NCI-H2196 (cell line): ENCODE results near the gene FGD6.
A peak's percentile ranks its signal among the peaks of the same experiment; 100 is the strongest.
"Not testable (repeated sequence)": the region's sequence is repeated elsewhere in the genome, so short reads cannot be mapped to it uniquely, and the experiment has no call there.

ENCODE experiments used
- DNase-seq: peaks from one replicate; lab custom pipeline; 2025; ENCODE audit not compliant: unreplicated experiment; lab: John Stamatoyannopoulos, UW

The FGD6 gene

GRCh38 chr12:95217377-95218149, at the start of gene FGD6, which contains the start of gene VEZT:
Gene FGD6, minus strand, starts transcription at chr12:95217467. Its CDS starts 227 bp downstream, at chr12:95217240.
Gene VEZT, plus strand, starts transcription at chr12:95217807. Its CDS starts 44 bp downstream, at chr12:95217851.
- peak; percentile 99 for DNase-seq

GRCh38 chr12:95266254-95266653, 49.0 kb upstream of the FGD6 start:
- no peak for DNase-seq

GRCh38 chr12:95265765-95266164, 48.5 kb upstream of the FGD6 start:
- no peak for DNase-seq

GRCh38 chr12:95262808-95263207, 45.5 kb upstream of the FGD6 start:
- peak; percentile 42 for DNase-seq

- no peak for DNase-seq
Measured at GRCh38 chr12:95261109-95261508, 43.8 kb upstream of the FGD6 start.

- peak; percentile 22 for DNase-seq
Measured at GRCh38 chr12:95259368-95259767, 42.1 kb upstream of the FGD6 start.

- no peak for DNase-seq
Measured at GRCh38 chr12:95258803-95259202, 41.5 kb upstream of the FGD6 start.

GRCh38 chr12:95258151-95258550, 40.9 kb upstream of the FGD6 start:
- DNase-seq = no peak

GRCh38 chr12:95257541-95257940, 40.3 kb upstream of the FGD6 start:
- DNase-seq = no peak

GRCh38 chr12:95253386-95253785, 36.1 kb upstream of the FGD6 start:
- DNase-seq = no peak

GRCh38 chr12:95248604-95249360, 31.5 kb upstream of the FGD6 start:
- no peak for DNase-seq

GRCh38 chr12:95248095-95248494, 30.8 kb upstream of the FGD6 start:
- DNase-seq = no peak

- DNase-seq = no peak
Measured at GRCh38 chr12:95244350-95244749, 27.1 kb upstream of the FGD6 start.

- DNase-seq = no peak
Measured at GRCh38 chr12:95243497-95244183, 26.4 kb upstream of the FGD6 start.

GRCh38 chr12:95241761-95242506, 24.7 kb upstream of the FGD6 start:
- no peak for DNase-seq

- DNase-seq = not testable (repeated sequence)
Measured at GRCh38 chr12:95241138-95241537, 23.9 kb upstream of the FGD6 start.

- no peak for DNase-seq
Measured at GRCh38 chr12:95240556-95240955, 23.3 kb upstream of the FGD6 start.

GRCh38 chr12:95239835-95240234, 22.6 kb upstream of the FGD6 start:
- not testable (repeated sequence) for DNase-seq

GRCh38 chr12:95239216-95239615, 21.9 kb upstream of the FGD6 start:
- no peak for DNase-seq

- DNase-seq = no peak
Measured at GRCh38 chr12:95238150-95238549, 20.9 kb upstream of the FGD6 start.

- no peak for DNase-seq
Measured at GRCh38 chr12:95237315-95237714, 20.0 kb upstream of the FGD6 start.
